GM12875 (cell line): ENCODE results near the gene HRNR.
"Not testable (repeated sequence)": the region's sequence is repeated elsewhere in the genome, so short reads cannot be mapped to it uniquely, and the experiment has no call there.

ENCODE experiments used
- H3K4me3 ChIP-seq: one replicate; pipeline ENCODE4 v1.5.1; 2011; ENCODE audit warnings: low read depth, low read length, control low read depth
- CTCF ChIP-seq: IDR thresholded peaks from 2 replicates; pipeline ENCODE4 v1.5.1; 2011; ENCODE audit warnings: low read depth, mild to moderate bottlenecking, control low read depth, inconsistent platforms, low read length, moderate library complexity, borderline replicate concordance; ENCODE audit not compliant: insufficient read depth

The HRNR gene

GRCh38 chr1:152228831-152229230 is 4.8 kb upstream of the HRNR start:
- H3K4me3 ChIP-seq: no peak overlapping the region
- no peak for TF ChIP-seq CTCF

- H3K4me3 ChIP-seq: no peak overlapping the region
- no peak for TF ChIP-seq CTCF
Observed at GRCh38 chr1:152227310-152227928, 3.4 kb upstream of the HRNR start.

- no peak for TF ChIP-seq CTCF
- H3K4me3 ChIP-seq: no peak overlapping the region
Observed at GRCh38 chr1:152225678-152226077, 1.7 kb upstream of the HRNR start.

- no peak overlapping the region for H3K4me3 ChIP-seq
- no peak for TF ChIP-seq CTCF
Observed at GRCh38 chr1:152220166-152221163, 3.5 kb downstream of the HRNR start.

GRCh38 chr1:152219438-152219837 is 4.6 kb downstream of the HRNR start:
- H3K4me3 ChIP-seq: not testable (repeated sequence)

GRCh38 chr1:152218762-152219436 is 5.1 kb downstream of the HRNR start:
- no peak for TF ChIP-seq CTCF
- no peak overlapping the region for H3K4me3 ChIP-seq

- not testable (repeated sequence) for H3K4me3 ChIP-seq
Observed at GRCh38 chr1:152215604-152216003, 8.4 kb downstream of the HRNR start.

- H3K4me3 ChIP-seq: not testable (repeated sequence)
Observed at GRCh38 chr1:152214911-152215310, 9.1 kb downstream of the HRNR start.
